B cell (primary cell): ENCODE measurements around the gene SMIM17. TPM values are rescaled to one million over a fixed set of nuclear protein-coding genes. Genes with fewer than 3 reads are reported as not detected.

Experiments used
- ATAC-seq: fragments of 200-7000 bp; cut with Tn5 transposase; one replicate; pipeline ENCODE4 v1.10.0; 2021; ENCODE audit warnings: low read depth, mild to moderate bottlenecking, moderate number of reproducible peaks, moderate library complexity
- CTCF ChIA-PET: fragments of 350-600 bp; sonication (Branson Sonifier 250); formaldehyde crosslinking; loops from one replicate; lab custom pipeline; 2021; ENCODE audit warnings: antibody characterized with exemption, inconsistent platforms; lab: Charles Lee
- POLR2A ChIA-PET: fragments of 350-600 bp; sonication (Branson Sonifier 250); formaldehyde crosslinking; loops from one replicate; lab custom pipeline; 2021; ENCODE audit warnings: antibody characterized with exemption; lab: Charles Lee
- DNase-seq: peaks from one replicate; pipeline ENCODE4 v3.0.0; 2013
- H2AFZ ChIP-seq: 2 replicates; pipeline ENCODE4 v1.6.1; 2012; ENCODE audit warnings: mild to moderate bottlenecking, low read depth, low read length; ENCODE audit not compliant: insufficient read depth, poor library complexity, severe bottlenecking
- H3K27ac ChIP-seq, 2 donors: 1 replicate in 1 of 2; 2 replicates in 1 of 2; pipeline ENCODE4 v1.5.1; 2012 to 2013; ENCODE audit warnings: low read length in 2 of 2, mild to moderate bottlenecking in 2 of 2, moderate library complexity in 1 of 2
- H3K27me3 ChIP-seq, 4 experiments: fragments of 200-600 bp in 1 of 4; sonication (generic) in 1 of 4; replicated peaks in 1 of 4; 1 replicate in 2 of 4; 2 replicates in 2 of 4; pipeline versions ENCODE4 v1.6.1 to v1.7.0; 2013 to 2016; ENCODE audit warnings: low read length in 3 of 4, mild to moderate bottlenecking in 2 of 4, mixed read lengths in 1 of 4, moderate library complexity in 1 of 4; ENCODE audit not compliant: insufficient read depth in 4 of 4, control insufficient read depth in 3 of 4; ENCODE audit errors: control extremely low read depth in 1 of 4
- H3K36me3 ChIP-seq, 2 experiments: replicated peaks in 1 of 2; 1 replicate in 1 of 2; 2 replicates in 1 of 2; pipeline versions ENCODE4 v1.6.1 to v1.7.1; 2013; ENCODE audit warnings: low read length in 1 of 2; ENCODE audit not compliant: insufficient read depth in 2 of 2, control insufficient read depth in 1 of 2; ENCODE audit errors: control extremely low read depth in 1 of 2, extremely low read depth in 1 of 2
- H3K4me1 ChIP-seq, 2 donors: fragments of 200-600 bp in 1 of 2; sonication (generic) in 1 of 2; 1 replicate in 1 of 2; 2 replicates in 1 of 2; pipeline versions ENCODE4 v1.5.1 to v1.6.1; 2013 to 2017; ENCODE audit warnings: low read length in 2 of 2; ENCODE audit not compliant: control insufficient read depth in 2 of 2, insufficient read depth in 2 of 2
- H3K4me2 ChIP-seq: replicated peaks from 2 replicates; pipeline ENCODE3; 2012; ENCODE audit warnings: mild to moderate bottlenecking, low read depth, low read length; ENCODE audit not compliant: poor library complexity, severe bottlenecking
- H3K4me3 ChIP-seq, 5 experiments: fragments of 200-600 bp in 1 of 5; sonication (generic) in 1 of 5; 1 replicate in 3 of 5; 2 replicates in 2 of 5; pipeline versions ENCODE4 v1.5.1 to v1.7.0; 2011 to 2016; ENCODE audit warnings: low read length in 4 of 5, mild to moderate bottlenecking in 4 of 5, low read depth in 2 of 5, control low read depth in 1 of 5, moderate library complexity in 1 of 5; ENCODE audit not compliant: insufficient read depth in 1 of 5; ENCODE audit errors: control extremely low read depth in 1 of 5, extremely low read depth in 1 of 5
- H3K79me2 ChIP-seq: fragments of 200-600 bp; sonication (generic); one replicate; pipeline ENCODE4 v1.6.0; 2016; ENCODE audit warnings: low read length; ENCODE audit not compliant: control insufficient read depth, insufficient read depth
- H3K9ac ChIP-seq: fragments of 200-600 bp; sonication (generic); 2 replicates; pipeline ENCODE4 v1.6.1; 2017; ENCODE audit warnings: mild to moderate bottlenecking, low read length, moderate library complexity
- H3K9me3 ChIP-seq, 3 donors: one replicate each; pipeline versions ENCODE4 v1.6.1 to v1.7.1; 2013; ENCODE audit warnings: low read length in 2 of 3; ENCODE audit not compliant: control insufficient read depth in 2 of 3, insufficient read depth in 1 of 3; ENCODE audit errors: control extremely low read depth in 1 of 3
- H4K20me1 ChIP-seq: 2 replicates; pipeline ENCODE4 v1.6.0; 2012; ENCODE audit warnings: mild to moderate bottlenecking, low read length; ENCODE audit not compliant: insufficient read depth, control insufficient read depth, poor library complexity, severe bottlenecking
- H3K27ac Mint-ChIP-seq: one replicate; pipeline ENCODE4 v1.8.0; 2021; ENCODE audit warnings: mixed read lengths
- H3K27me3 Mint-ChIP-seq: one replicate; pipeline ENCODE4 v1.8.0; 2021; ENCODE audit warnings: mixed read lengths
- H3K4me1 Mint-ChIP-seq: one replicate; pipeline ENCODE4 v1.8.0; 2021; ENCODE audit warnings: mixed read lengths
- H3K4me3 Mint-ChIP-seq: one replicate; pipeline ENCODE4 v1.8.0; 2021; ENCODE audit warnings: mixed read lengths
- H3K9me3 Mint-ChIP-seq: one replicate; pipeline ENCODE4 v1.8.0; 2022; ENCODE audit warnings: mixed read lengths; ENCODE audit not compliant: insufficient read depth
- CTCF ChIP-seq: fragments of 200-600 bp; IDR thresholded peaks from one replicate; pipeline ENCODE4 v1.8.0; 2022; ENCODE audit warnings: antibody characterized with exemption, mild to moderate bottlenecking
- EZH2 ChIP-seq: IDR thresholded peaks from 2 replicates; pipeline ENCODE4 v1.6.1; 2012; ENCODE audit warnings: borderline replicate concordance, low read depth, mild to moderate bottlenecking, moderate library complexity, low read length; ENCODE audit not compliant: insufficient read depth, poor library complexity, severe bottlenecking
- WGBS: methylation state at CpG from one replicate; pipeline ENCODE4 v1.1.5; 2013; ENCODE audit warnings: missing lambda C conversion rate; ENCODE audit not compliant: insufficient coverage; 5-methylcytosine and 5-hydroxymethylcytosine counted together
- intact Hi-C: fragments of 100-400 bp; cut with micrococcal nuclease; formaldehyde crosslinking; loops from one replicate; pipeline ENCODE4 v1.10.0; 2022
- polyA plus RNA-seq: library from polyadenylated mRNA; depleted of rRNA; stranded (reverse); fragments of >200 nt; gene quantifications from 2 replicates; pipeline ENCODE4 v1.2.3, GENCODE V29; 2012
- total RNA-seq, 2 donors: library from RNA; stranded (reverse); fragments of 120-200 nt in 1 of 2; gene quantifications; 1 replicate in 1 of 2; 2 replicates in 1 of 2; pipeline versions ENCODE4 v1.2.3 to v1.2.4, GENCODE V29; 2013 to 2022

Gene SMIM17
- total and polyA plus RNA-seq, 2 donors (not counting 1 experiment from before 2014, with no cell fraction given) = not detected

DNA sequence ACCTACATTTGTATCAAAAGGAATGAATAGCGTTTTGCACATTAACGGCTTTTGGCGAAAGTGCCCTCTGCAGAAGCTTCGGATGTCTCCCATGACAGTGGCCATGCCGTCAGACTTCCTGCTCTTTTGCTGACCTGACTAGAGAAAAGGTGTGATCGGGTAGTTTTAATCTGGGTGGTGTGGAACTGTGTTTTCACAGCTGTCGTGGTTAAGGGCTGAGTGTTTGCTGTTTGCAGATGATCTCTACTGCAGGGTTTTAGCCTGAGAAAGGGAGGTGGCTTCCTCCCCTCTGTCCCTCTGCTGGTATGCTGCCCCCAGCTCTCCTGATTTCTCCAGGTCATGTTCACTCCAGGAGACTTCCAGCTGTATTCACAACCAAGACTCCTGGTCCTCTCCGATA is 25.4 kb upstream of the SMIM17 start:
- no peak for DNase-seq
- no peaks in the 10 kb centered on the region for H3K27me3 ChIP-seq
- Mint-ChIP-seq H3K27me3 (no peaks in the 10 kb centered on the region), H3K9me3 (peaks cover 20% of the 10 kb centered on the region), H3K27ac (no peak overlapping the region), H3K4me3 (no peak overlapping the region), H3K4me1 (no peaks in the 10 kb centered on the region)
- TF ChIP-seq EZH2 (no peak), CTCF (no peak)
- no peak overlapping the region for H3K9ac ChIP-seq
- H3K4me3 ChIP-seq = no peak overlapping the region
- no peak overlapping the region for H3K4me2 ChIP-seq
- ChIA-PET CTCF (no interaction called here), POLR2A (no interaction called here)
- H3K36me3 ChIP-seq = peaks cover 2 to 16% of the 10 kb centered on the region in 2 experiments
- H3K9me3 ChIP-seq = peaks cover 0 to 64% (median 47%) of the 10 kb centered on the region in 3 donors
- 96% methylated on average over 8 of the region's 8 CpGs for WGBS
- no peak overlapping the region for H2AFZ ChIP-seq
- H3K27ac ChIP-seq = no peak overlapping the region
- H4K20me1 ChIP-seq = no peaks in the 10 kb centered on the region
- no peaks in the 10 kb centered on the region for H3K4me1 ChIP-seq
- peaks cover 23% of the 10 kb centered on the region for H3K79me2 ChIP-seq
- no peak for ATAC-seq
- intact Hi-C loops = no loop called here

GRCh38 chr19:56619121-56619520 is 23.8 kb upstream of the SMIM17 start:
- H3K4me1 Mint-ChIP-seq = no peaks in the 10 kb centered on the region
- WGBS = 97% methylated on average over 5 of the region's 8 CpGs
- intact Hi-C loops = no loop called here

More at GRCh38 chr19:56619121-56619520, 23.8 kb upstream of the SMIM17 start:
- DNase-seq (no peak), ATAC-seq (no peak)
- no peaks in the 10 kb centered on the region for H4K20me1 ChIP-seq
- Mint-ChIP-seq H3K27ac (no peak overlapping the region), H3K27me3 (no peaks in the 10 kb centered on the region), H3K4me3 (no peak overlapping the region), H3K9me3 (peaks cover 18% of the 10 kb centered on the region)
- H3K9me3 ChIP-seq = peaks cover 0 to 62% (median 54%) of the 10 kb centered on the region in 3 donors
- no peak overlapping the region for H3K4me2 ChIP-seq
- H3K27ac ChIP-seq = no peak overlapping the region
- POLR2A ChIA-PET = no interaction called here
- TF ChIP-seq EZH2 (no peak), CTCF (no peak)
- no peaks in the 10 kb centered on the region for H3K4me1 ChIP-seq
- no peak overlapping the region for H3K4me3 ChIP-seq
- H3K79me2 ChIP-seq = peaks cover 17% of the 10 kb centered on the region
- H3K9ac ChIP-seq = no peak overlapping the region
- CTCF ChIA-PET = no interaction called here
- peaks cover 2 to 22% of the 10 kb centered on the region in 2 experiments for H3K36me3 ChIP-seq
- no peak overlapping the region for H2AFZ ChIP-seq
- no peaks in the 10 kb centered on the region for H3K27me3 ChIP-seq
